SK-N-SH (cell line): Measurements from ENCODE around the gene CRB1.

Experiments used
- EP300 ChIP-seq, 2 experiments: IDR thresholded peaks; 2 replicates each; pipeline versions ENCODE4 v1.4.0 to v1.6.1; 2012; ENCODE audit warnings: borderline replicate concordance in 1 of 2, low read depth in 1 of 2, low read length in 1 of 2
- EZH2phosphoT487 ChIP-seq: fragments of 200-600 bp; sonication (generic); IDR thresholded peaks from 2 replicates; pipeline ENCODE4 v1.6.1; 2017; ENCODE audit warnings: low read depth, mixed run types, mild to moderate bottlenecking, antibody characterized with exemption, moderate library complexity, borderline replicate concordance
- FOXJ3 ChIP-seq: sonication (generic); formaldehyde crosslinking; IDR thresholded peaks from 2 replicates; pipeline ENCODE4 v1.5.1; 2020; ENCODE audit warnings: mild to moderate bottlenecking, missing genetic modification reagents
- JUND ChIP-seq: IDR thresholded peaks from 2 replicates; pipeline ENCODE4 v1.4.0; 2012
- POLR2AphosphoS5 ChIP-seq: IDR thresholded peaks from 2 replicates; pipeline ENCODE4 v1.6.1; 2012; ENCODE audit warnings: low read depth, low read length
- SIN3A ChIP-seq: IDR thresholded peaks from 2 replicates; pipeline ENCODE4 v1.6.1; 2012; ENCODE audit warnings: low read depth, mild to moderate bottlenecking, low read length, moderate library complexity, borderline replicate concordance
- TF ChIP-seq, protein P1 (sequence below): IDR thresholded peaks from 2 replicates; pipeline ENCODE4 v1.4.0; 2012; ENCODE audit warnings: low read depth
- TF ChIP-seq, protein P2 (sequence below): fragments of 200-600 bp; sonication (generic); IDR thresholded peaks from 2 replicates; pipeline ENCODE4 v1.6.1; 2017; ENCODE audit warnings: antibody characterized with exemption, mild to moderate bottlenecking, moderate library complexity

DNA sequence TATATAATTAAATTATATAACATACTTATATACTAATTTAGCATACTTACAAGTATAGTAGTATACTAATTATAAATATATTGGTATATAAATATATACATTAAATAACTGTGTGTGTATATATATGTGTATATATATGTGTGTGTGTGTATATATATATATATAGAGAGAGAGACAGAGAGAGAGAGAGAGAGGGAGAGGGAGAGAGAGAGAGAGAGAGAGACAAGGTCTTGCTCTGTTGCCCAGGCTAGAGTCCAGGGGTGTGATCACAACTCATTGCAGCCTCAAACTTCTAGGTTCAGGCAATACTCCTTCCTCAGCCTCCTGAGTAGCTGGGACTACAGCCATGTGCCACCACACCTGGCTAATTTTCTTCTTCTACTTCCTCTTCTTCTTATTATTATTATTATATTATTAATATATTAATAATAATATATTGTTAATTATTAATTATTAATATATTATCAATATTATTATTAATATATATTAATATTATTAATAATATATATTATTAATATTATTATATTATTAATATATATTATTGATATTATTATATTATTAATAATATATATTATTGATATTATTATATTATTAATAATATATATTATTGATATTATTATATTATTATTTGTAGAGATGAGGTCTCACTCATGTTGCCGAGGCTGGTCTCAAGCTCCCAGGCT, 185.5 kb downstream of the CRB1 start:
- TF ChIP-seq, protein P1, sequence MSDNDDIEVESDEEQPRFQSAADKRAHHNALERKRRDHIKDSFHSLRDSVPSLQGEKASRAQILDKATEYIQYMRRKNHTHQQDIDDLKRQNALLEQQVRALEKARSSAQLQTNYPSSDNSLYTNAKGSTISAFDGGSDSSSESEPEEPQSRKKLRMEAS = no peak
- TF ChIP-seq FOXJ3 (CRISPR knock-in tag) (no peak), EZH2phosphoT487 (no peak), POLR2AphosphoS5 (no peak), JUND (no peak), EP300 (IDR thresholded peaks at IDR 0.05; ENCODE audit: borderline replicate concordance in 1 of 2, low read depth in 1 of 2, low read length in 1 of 2) (no peak), SIN3A (no peak)
- TF ChIP-seq, protein P2, sequence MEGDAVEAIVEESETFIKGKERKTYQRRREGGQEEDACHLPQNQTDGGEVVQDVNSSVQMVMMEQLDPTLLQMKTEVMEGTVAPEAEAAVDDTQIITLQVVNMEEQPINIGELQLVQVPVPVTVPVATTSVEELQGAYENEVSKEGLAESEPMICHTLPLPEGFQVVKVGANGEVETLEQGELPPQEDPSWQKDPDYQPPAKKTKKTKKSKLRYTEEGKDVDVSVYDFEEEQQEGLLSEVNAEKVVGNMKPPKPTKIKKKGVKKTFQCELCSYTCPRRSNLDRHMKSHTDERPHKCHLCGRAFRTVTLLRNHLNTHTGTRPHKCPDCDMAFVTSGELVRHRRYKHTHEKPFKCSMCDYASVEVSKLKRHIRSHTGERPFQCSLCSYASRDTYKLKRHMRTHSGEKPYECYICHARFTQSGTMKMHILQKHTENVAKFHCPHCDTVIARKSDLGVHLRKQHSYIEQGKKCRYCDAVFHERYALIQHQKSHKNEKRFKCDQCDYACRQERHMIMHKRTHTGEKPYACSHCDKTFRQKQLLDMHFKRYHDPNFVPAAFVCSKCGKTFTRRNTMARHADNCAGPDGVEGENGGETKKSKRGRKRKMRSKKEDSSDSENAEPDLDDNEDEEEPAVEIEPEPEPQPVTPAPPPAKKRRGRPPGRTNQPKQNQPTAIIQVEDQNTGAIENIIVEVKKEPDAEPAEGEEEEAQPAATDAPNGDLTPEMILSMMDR = no peak
